SK-N-MC (cell line): ENCODE results near the gene SELENON.

Experiments
- EZH2 ChIP-seq: fragments of 200-600 bp; sonication (generic); IDR thresholded peaks from one replicate; pipeline ENCODE4 v1.6.1; 2017; ENCODE audit warnings: antibody characterized with exemption
- POLR2AphosphoS5 ChIP-seq: IDR thresholded peaks from 2 replicates; pipeline ENCODE4 v1.6.1; 2012; ENCODE audit warnings: mild to moderate bottlenecking, low read depth, low read length, borderline replicate concordance

GRCh38 chr1:25755475-25756125 lies 44.4 kb upstream of the SELENON start:
- TF ChIP-seq POLR2AphosphoS5, result no peak
- TF ChIP-seq EZH2, result no peak
